ENCODE results near the gene ITPRID2.

The ITPRID2 gene

GRCh38 chr2:181890271-181890670, 1.3 kb upstream of the ITPRID2 start:
- peak overlapping the region; percentile 92 for H3K27ac ChIP-seq
- TF ChIP-seq, protein P1, sequence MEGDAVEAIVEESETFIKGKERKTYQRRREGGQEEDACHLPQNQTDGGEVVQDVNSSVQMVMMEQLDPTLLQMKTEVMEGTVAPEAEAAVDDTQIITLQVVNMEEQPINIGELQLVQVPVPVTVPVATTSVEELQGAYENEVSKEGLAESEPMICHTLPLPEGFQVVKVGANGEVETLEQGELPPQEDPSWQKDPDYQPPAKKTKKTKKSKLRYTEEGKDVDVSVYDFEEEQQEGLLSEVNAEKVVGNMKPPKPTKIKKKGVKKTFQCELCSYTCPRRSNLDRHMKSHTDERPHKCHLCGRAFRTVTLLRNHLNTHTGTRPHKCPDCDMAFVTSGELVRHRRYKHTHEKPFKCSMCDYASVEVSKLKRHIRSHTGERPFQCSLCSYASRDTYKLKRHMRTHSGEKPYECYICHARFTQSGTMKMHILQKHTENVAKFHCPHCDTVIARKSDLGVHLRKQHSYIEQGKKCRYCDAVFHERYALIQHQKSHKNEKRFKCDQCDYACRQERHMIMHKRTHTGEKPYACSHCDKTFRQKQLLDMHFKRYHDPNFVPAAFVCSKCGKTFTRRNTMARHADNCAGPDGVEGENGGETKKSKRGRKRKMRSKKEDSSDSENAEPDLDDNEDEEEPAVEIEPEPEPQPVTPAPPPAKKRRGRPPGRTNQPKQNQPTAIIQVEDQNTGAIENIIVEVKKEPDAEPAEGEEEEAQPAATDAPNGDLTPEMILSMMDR (IDR thresholded peaks at IDR 0.05) = no peak
- TF ChIP-seq ZFX (IDR thresholded peaks at IDR 0.05; ENCODE audit: borderline replicate concordance) = no peak

DNA sequence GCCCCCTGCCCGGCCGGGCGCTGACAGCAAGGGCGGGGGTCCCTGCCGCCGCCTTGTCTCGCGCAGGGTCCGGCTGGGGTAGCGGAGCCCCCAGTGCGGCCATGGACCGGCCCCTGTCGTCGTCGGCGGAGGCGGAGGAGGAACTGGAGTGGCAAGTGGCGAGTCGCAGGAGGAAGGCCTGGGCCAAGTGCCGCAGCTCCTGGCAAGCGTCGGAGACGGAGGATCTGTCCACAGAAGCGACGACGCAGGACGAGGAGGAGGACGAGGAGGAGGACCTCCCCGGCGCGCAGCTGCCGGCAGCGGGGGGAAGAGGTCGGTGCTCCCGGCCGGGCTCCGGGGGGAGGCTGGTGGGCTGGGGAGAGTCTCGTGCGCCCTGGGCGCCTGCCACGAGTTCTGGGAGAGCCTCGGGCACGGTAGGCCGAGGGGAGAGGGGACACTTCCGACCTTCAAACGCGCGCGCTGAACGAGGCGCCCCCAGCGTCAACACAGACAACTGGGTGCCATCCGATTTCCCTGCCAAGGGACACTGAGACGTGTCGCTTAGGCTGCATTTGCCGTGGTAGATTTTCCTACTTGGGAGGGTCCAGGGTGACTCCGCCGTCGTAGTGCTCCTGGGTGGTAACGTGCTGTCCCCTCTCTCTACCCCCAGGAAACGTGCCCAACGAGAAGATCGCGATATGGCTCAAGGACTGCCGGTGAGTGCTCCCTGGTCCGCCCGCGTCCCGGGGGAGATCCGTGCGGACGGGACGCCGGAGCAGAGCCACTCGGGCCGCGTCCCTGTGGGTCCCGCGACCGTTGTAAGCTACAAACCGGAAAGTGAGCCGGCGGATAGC, 652 bp downstream of the ITPRID2 start:
- peak overlapping the region; percentile 92 for H3K27ac ChIP-seq
- no peak for TF ChIP-seq ZFX (IDR thresholded peaks at IDR 0.05; ENCODE audit: borderline replicate concordance)
- TF ChIP-seq, protein P1 (IDR thresholded peaks at IDR 0.05) = no peak

DNA sequence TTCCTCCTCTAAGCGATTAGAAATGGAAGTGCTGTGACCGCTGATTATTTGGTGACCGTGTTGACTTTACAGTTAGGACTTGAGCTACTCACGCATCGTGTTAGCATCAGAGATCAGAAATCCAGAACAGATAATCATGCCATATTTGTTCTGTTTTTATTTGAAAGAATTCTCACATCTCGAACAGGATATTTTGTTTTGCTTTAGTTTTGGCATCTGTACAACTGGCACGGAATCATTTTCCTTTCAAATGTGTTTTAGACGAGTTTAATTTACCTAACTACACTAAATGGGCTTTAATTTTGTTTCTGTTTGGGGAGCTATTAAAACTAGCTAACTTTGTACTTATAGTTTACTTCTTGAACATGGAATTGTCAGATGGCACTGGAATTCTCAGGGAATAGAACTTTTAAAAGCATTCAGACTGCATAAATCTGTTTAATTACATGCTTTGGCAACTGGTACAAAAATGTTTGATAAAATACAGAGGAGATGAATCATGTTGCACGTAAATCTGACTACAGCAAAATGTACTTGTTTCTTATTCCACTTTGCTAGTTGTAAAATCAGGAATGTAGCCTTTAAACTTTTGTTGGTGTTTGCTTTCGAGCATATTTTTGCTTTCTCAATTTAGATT, 1.4 kb downstream of the ITPRID2 start:
- peak overlapping the region; percentile 92 for H3K27ac ChIP-seq
- no peak for TF ChIP-seq ZFX (IDR thresholded peaks at IDR 0.05; ENCODE audit: borderline replicate concordance)
- TF ChIP-seq, protein P1 (IDR thresholded peaks at IDR 0.05) = no peak

- TF ChIP-seq, protein P1 (IDR thresholded peaks at IDR 0.05) = no peak
- TF ChIP-seq ZFX (IDR thresholded peaks at IDR 0.05; ENCODE audit: borderline replicate concordance) = no peak
- peak overlapping the region; percentile 92 for H3K27ac ChIP-seq
Measured at GRCh38 chr2:181894381-181894780, 2.9 kb downstream of the ITPRID2 start.

GRCh38 chr2:181895818-181896217, 4.3 kb downstream of the ITPRID2 start:
- TF ChIP-seq ZFX (IDR thresholded peaks at IDR 0.05; ENCODE audit: borderline replicate concordance) = no peak
- TF ChIP-seq, protein P1 (IDR thresholded peaks at IDR 0.05) = no peak
- H3K27ac ChIP-seq = peak overlapping the region; percentile 92

DNA sequence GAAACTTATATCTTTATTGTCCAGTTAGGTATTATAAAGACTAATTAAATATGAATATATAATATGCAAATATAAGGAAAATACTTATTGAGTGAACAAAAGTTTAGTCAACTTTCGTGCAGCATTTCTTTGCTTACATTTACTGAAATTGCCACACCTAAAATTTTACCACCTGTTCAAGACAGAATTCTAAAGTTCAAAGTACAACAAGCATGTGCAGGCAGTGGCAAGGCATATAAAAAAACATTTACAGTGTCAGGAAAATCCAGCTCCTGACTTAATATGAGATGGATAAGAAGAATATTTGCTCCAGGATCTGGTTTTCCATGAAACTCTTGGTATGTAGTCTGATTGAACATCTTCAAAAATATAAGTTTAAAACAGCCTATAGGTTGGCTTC, 4.8 kb downstream of the ITPRID2 start:
- H3K27ac ChIP-seq = peak overlapping the region; percentile 92
- TF ChIP-seq ZFX (IDR thresholded peaks at IDR 0.05; ENCODE audit: borderline replicate concordance) = no peak
- TF ChIP-seq, protein P1 (IDR thresholded peaks at IDR 0.05) = no peak

Measured in 22Rv1 (cell line).